ENCODE results near the gene GRIN1.

GRIN1 gene

GRCh38 chr9:137206602-137207001 lies 67.6 kb downstream of the GRIN1 start:
- no peaks in the 10 kb centered on the region for H3K27me3 ChIP-seq
- H3K36me3 ChIP-seq, result no peaks in the 10 kb centered on the region
- peak overlapping the region; percentile 98 for H3K4me3 ChIP-seq (ENCODE audit: low read depth, low read length)
- DNase-seq, result no peak
- no peaks in the 10 kb centered on the region for H3K9me3 ChIP-seq
- H3K4me1 ChIP-seq, result peaks cover 4% of the 10 kb centered on the region
- TF ChIP-seq CTCF (IDR thresholded peaks at IDR 0.05; ENCODE audit: low read depth, low read length), result no peak

GRCh38 chr9:137211532-137211931 lies 72.6 kb downstream of the GRIN1 start:
- DNase-seq, result no peak
- Histone ChIP-seq H3K4me1 (no peaks in the 10 kb centered on the region; the same call in 1 of the 2 replicates), H3K9me3 (no peaks in the 10 kb centered on the region), H3K36me3 (no peaks in the 10 kb centered on the region), H3K27me3 (no peaks in the 10 kb centered on the region), H3K4me3 (ENCODE audit: low read depth, low read length) (no peak overlapping the region)
- TF ChIP-seq CTCF (IDR thresholded peaks at IDR 0.05; ENCODE audit: low read depth, low read length), result no peak

GRCh38 chr9:137212520-137212919 lies 73.6 kb downstream of the GRIN1 start:
- DNase-seq, result no peak
- peak; percentile 28 for TF ChIP-seq CTCF (IDR thresholded peaks at IDR 0.05; ENCODE audit: low read depth, low read length)
- H3K36me3 ChIP-seq, result no peaks in the 10 kb centered on the region
- peaks cover 1% of the 10 kb centered on the region for H3K4me1 ChIP-seq
- no peaks in the 10 kb centered on the region for H3K27me3 ChIP-seq
- no peak overlapping the region for H3K4me3 ChIP-seq (ENCODE audit: low read depth, low read length)
- H3K9me3 ChIP-seq, result no peaks in the 10 kb centered on the region

- no peaks in the 10 kb centered on the region for H3K27me3 ChIP-seq
- H3K9me3 ChIP-seq, result no peaks in the 10 kb centered on the region
- H3K4me3 ChIP-seq (ENCODE audit: low read depth, low read length), result no peak overlapping the region
- no peak for DNase-seq
- peaks cover 10% of the 10 kb centered on the region for H3K4me1 ChIP-seq
- H3K36me3 ChIP-seq, result no peaks in the 10 kb centered on the region
- peak; percentile 43 for TF ChIP-seq CTCF (IDR thresholded peaks at IDR 0.05; ENCODE audit: low read depth, low read length)
Observed at GRCh38 chr9:137213160-137214060, 74.5 kb downstream of the GRIN1 start.

- Histone ChIP-seq H3K9me3 (no peaks in the 10 kb centered on the region), H3K4me1 (peaks cover 13% of the 10 kb centered on the region), H3K27me3 (no peaks in the 10 kb centered on the region), H3K36me3 (no peaks in the 10 kb centered on the region), H3K4me3 (ENCODE audit: low read depth, low read length) (no peak overlapping the region)
- TF ChIP-seq CTCF (IDR thresholded peaks at IDR 0.05; ENCODE audit: low read depth, low read length), result no peak
- no peak for DNase-seq
Observed at GRCh38 chr9:137214620-137215019, 75.7 kb downstream of the GRIN1 start.

Measured in BE2C (cell line).